HepG2 (cell line): ENCODE results near the gene UCHL3. TPM values are rescaled to one million over a fixed set of nuclear protein-coding genes. Genes with fewer than 3 reads are reported as not detected.
A peak's percentile ranks its signal among the peaks of the same experiment; 100 is the strongest.

ENCODE experiments used
- ATAC-seq: fragments of 200-7000 bp; cut with Tn5 transposase; 3 replicates; pipeline ENCODE4 v1.9.1; 2020; ENCODE audit warnings: mild to moderate bottlenecking, moderate library complexity
- BruUV-seq: library from RNA; stranded (reverse); fragments of 400-500 nt; replicated peaks from 2 replicates; lab custom pipeline; 2021; lab: Mats Ljungman, UMichigan
- CTCF ChIA-PET: fragments of 300-600 bp; formaldehyde crosslinking; extraction: SDS; loops from one replicate; lab custom pipeline; 2021; ENCODE audit warnings: low total read pairs, inconsistent platforms, low intra/inter-chr PET ratio; lab: Yijun Ruan, JAX
- POLR2A ChIA-PET: fragments of 350-600 bp; sonication (Branson Sonifier 250); formaldehyde crosslinking; loops from one replicate; lab custom pipeline; 2020; ENCODE audit warnings: antibody characterized with exemption, inconsistent platforms; lab: Yijun Ruan, JAX
- DNase-seq: peaks from one replicate; pipeline ENCODE4 v3.0.0-alpha.2; 2015; ENCODE audit warnings: low spot score
- FAIRE-seq: peaks from 3 replicates; lab custom pipeline; 2011; peaks lifted over from hg19 to GRCh38; lab: Jason Lieb, UNC
- H2AFZ ChIP-seq: one replicate; pipeline ENCODE4 v1.6.1; 2011; ENCODE audit warnings: low read length, inconsistent platforms
- H3K27ac ChIP-seq: fragments of 300-600 bp; 3 replicates; pipeline ENCODE4 v1.8.0; 2011; ENCODE audit warnings: mixed run types, mild to moderate bottlenecking, mixed read lengths, low read length, inconsistent platforms; ENCODE audit not compliant: insufficient read depth; ENCODE audit errors: extremely low read length
- H3K27me3 ChIP-seq, 2 experiments: fragments of 200-600 bp in 1 of 2; 2 replicates in 1 of 2; 3 replicates in 1 of 2; pipeline versions ENCODE4 v1.6.0 to v1.8.0; 2011; ENCODE audit warnings: low read length in 2 of 2, mild to moderate bottlenecking in 2 of 2, moderate library complexity in 2 of 2, inconsistent platforms in 1 of 2; ENCODE audit not compliant: insufficient read depth in 2 of 2, control insufficient read depth in 1 of 2
- H3K36me3 ChIP-seq, 2 experiments: fragments of 200-600 bp in 1 of 2; replicated peaks in 1 of 2; 2 replicates in 1 of 2; 3 replicates in 1 of 2; pipeline versions ENCODE4 v1.5.1 to v1.8.0; 2011; ENCODE audit warnings: low read length in 2 of 2, inconsistent platforms in 1 of 2; ENCODE audit not compliant: insufficient read depth in 2 of 2, control insufficient read depth in 1 of 2
- H3K4me1 ChIP-seq: 2 replicates; pipeline ENCODE4 v1.5.1; 2012; ENCODE audit warnings: low read length, inconsistent platforms; ENCODE audit not compliant: insufficient read depth
- H3K4me2 ChIP-seq: 2 replicates; pipeline ENCODE4 v1.6.0; 2011; ENCODE audit warnings: low read depth, low read length, inconsistent platforms
- H3K4me3 ChIP-seq, 3 experiments: fragments of 200-600 bp in 1 of 3; sonication (generic), shearing (Covaris generic) in 1 of 3; replicated peaks in 1 of 3; 2 replicates each; pipeline ENCODE4 v1.5.1; 2011 to 2016; ENCODE audit warnings: low read length in 3 of 3, inconsistent platforms in 2 of 3, low read depth in 2 of 3, mild to moderate bottlenecking in 2 of 3, control low read depth in 1 of 3, mixed read lengths in 1 of 3; ENCODE audit not compliant: insufficient read depth in 1 of 3
- H3K79me2 ChIP-seq: one replicate; pipeline ENCODE4 v1.6.1; 2011; ENCODE audit warnings: low read length, inconsistent platforms; ENCODE audit not compliant: insufficient read depth
- H3K9ac ChIP-seq: 2 replicates; pipeline ENCODE4 v1.6.0; 2011; ENCODE audit warnings: mild to moderate bottlenecking, low read depth, low read length, inconsistent platforms; ENCODE audit not compliant: insufficient read depth
- H3K9me3 ChIP-seq: 2 replicates; pipeline ENCODE4 v1.5.1; 2012; ENCODE audit warnings: mild to moderate bottlenecking, low read length
- H4K20me1 ChIP-seq: 2 replicates; pipeline ENCODE4 v1.6.0; 2011; ENCODE audit warnings: inconsistent platforms, mild to moderate bottlenecking, low read length, moderate library complexity; ENCODE audit not compliant: insufficient read depth
- CSRNP2 ChIP-seq: sonication (generic); formaldehyde crosslinking; conservative IDR thresholded peaks from 2 replicates; pipeline ENCODE4 v1.8.0; 2022; ENCODE audit warnings: low read depth, missing genetic modification reagents
- EED ChIP-seq: sonication (generic); formaldehyde crosslinking; IDR thresholded peaks from 2 replicates; pipeline ENCODE4 v1.5.0; 2020; ENCODE audit warnings: mild to moderate bottlenecking, missing genetic modification reagents
- FOXC1 ChIP-seq: sonication (generic); formaldehyde crosslinking; IDR thresholded peaks from 2 replicates; pipeline ENCODE4 v1.8.0; 2022; ENCODE audit warnings: mild to moderate bottlenecking, missing genetic modification reagents, borderline replicate concordance
- GMEB1 ChIP-seq: sonication (generic); formaldehyde crosslinking; IDR thresholded peaks from 2 replicates; pipeline ENCODE4 v1.5.1; 2020; ENCODE audit warnings: missing genetic modification reagents, mild to moderate bottlenecking, borderline replicate concordance
- HOMEZ ChIP-seq: IDR thresholded peaks from 2 replicates; pipeline ENCODE4 v1.6.1; 2016; ENCODE audit warnings: low read depth
- MIER3 ChIP-seq: IDR thresholded peaks from 2 replicates; pipeline ENCODE4 v1.6.1; 2016; ENCODE audit warnings: missing compliant biosample characterization, borderline replicate concordance
- SAP130 ChIP-seq: IDR thresholded peaks from 2 replicates; pipeline ENCODE4 v1.6.1; 2016; ENCODE audit warnings: low read depth
- U2AF1 ChIP-seq: fragments of 200-400 bp; formaldehyde crosslinking; optimal IDR thresholded peaks from 2 replicates; pipeline ENCODE3; 2017; ENCODE audit warnings: mild to moderate bottlenecking, low read depth, low read length
- ZBTB21 ChIP-seq: sonication (generic); formaldehyde crosslinking; IDR thresholded peaks from 2 replicates; pipeline ENCODE4 v1.4.0; 2020; ENCODE audit warnings: missing genetic modification reagents
- ZBTB34 ChIP-seq: sonication (generic); formaldehyde crosslinking; IDR thresholded peaks from 2 replicates; pipeline ENCODE4 v1.8.0; 2022; ENCODE audit warnings: mild to moderate bottlenecking, missing genetic modification reagents
- ZNF160 ChIP-seq: sonication (generic); formaldehyde crosslinking; IDR thresholded peaks from 2 replicates; pipeline ENCODE4 v1.8.0; 2022; ENCODE audit warnings: mild to moderate bottlenecking, inconsistent platforms, missing genetic modification reagents
- ZNF414 ChIP-seq: sonication (generic); formaldehyde crosslinking; IDR thresholded peaks from 2 replicates; pipeline ENCODE4 v1.5.0; 2020; ENCODE audit warnings: missing genetic modification reagents
- ZNF550 ChIP-seq: sonication (generic); formaldehyde crosslinking; IDR thresholded peaks from 2 replicates; pipeline ENCODE4 v1.4.0; 2020; ENCODE audit warnings: mild to moderate bottlenecking, missing genetic modification reagents, borderline replicate concordance
- ZNF563 ChIP-seq: sonication (generic); formaldehyde crosslinking; IDR thresholded peaks from 2 replicates; pipeline ENCODE4 v1.8.0; 2022; ENCODE audit warnings: mild to moderate bottlenecking, moderate library complexity, missing genetic modification reagents
- ZNF749 ChIP-seq: sonication (generic); formaldehyde crosslinking; IDR thresholded peaks from 2 replicates; pipeline ENCODE4 v1.8.0; 2022; ENCODE audit warnings: mild to moderate bottlenecking, missing genetic modification reagents, moderate library complexity, borderline replicate concordance
- WGBS: methylation state at CpG from one replicate; pipeline ENCODE4 v1.1.6; 2017; ENCODE audit warnings: low lambda C conversion rate; 5-methylcytosine and 5-hydroxymethylcytosine counted together
- in situ Hi-C: cut with HindIII; loops from 2 replicates; pipeline ENCODE4 v1.10.0; 2017; ENCODE audit warnings: low pct_unique_long_range_greater_than_20kb; ENCODE audit not compliant: extremely low pct_ligation_motif_present
- intact Hi-C: fragments of 100-400 bp; cut with micrococcal nuclease; formaldehyde crosslinking; loops from one replicate; pipeline ENCODE4 v1.10.0; 2022; ENCODE audit not compliant: unreplicated experiment
- polyA plus RNA-seq, 8 experiments: library from polyadenylated mRNA; depleted of rRNA in 3 of 8; stranded (reverse) in 7 of 8; unstranded in 1 of 8; fragments of >200 nt; fragmentation: Illumina TruSeq in 4 of 8; extraction: Trizol in 4 of 8; gene quantifications; 2 replicates each; pipeline versions ENCODE4 v1.2.1 to v1.2.3, GENCODE V29; 2011 to 2016; ENCODE audit warnings: low read depth in 4 of 8, missing spikeins in 1 of 8, mixed read lengths in 1 of 8; ENCODE audit not compliant: insufficient read depth in 1 of 8
- total RNA-seq, 5 experiments: library from RNA; depleted of rRNA; stranded (reverse); fragments of >200 nt; fragmentation: Illumina TruSeq; extraction: Trizol; gene quantifications; 2 replicates each; pipeline ENCODE4 v1.2.3, GENCODE V29; 2016; ENCODE audit warnings: low read depth in 1 of 5

UCHL3 gene
- total and polyA plus RNA-seq, 2 of the 13 experiments (the other 11 are each of a cell fraction or from before 2014, with no cell fraction given): 36.2 to 93.3 TPM

GRCh38 chr13:75636436-75637180 lies 87.0 kb downstream of the UCHL3 start (continued):
- no peak for TF ChIP-seq ZNF414 (CRISPR knock-in tag)
- peak; percentile 89; the same call in 1 of the 2 replicates for TF ChIP-seq EED
- TF ChIP-seq SAP130 (CRISPR knock-in tag): peak; percentile 55
- peak; percentile 93; the same call in 1 of the 2 replicates for TF ChIP-seq ZNF563 (CRISPR knock-in tag)
- TF ChIP-seq ZNF550 (CRISPR knock-in tag): no peak
- TF ChIP-seq ZBTB34 (CRISPR knock-in tag): no peak
- TF ChIP-seq ZNF160 (CRISPR knock-in tag): no peak
- TF ChIP-seq ZBTB21 (CRISPR knock-in tag): no peak

GRCh38 chr13:75637181-75637750 lies 87.7 kb downstream of the UCHL3 start:
- no peak for ATAC-seq
- TSS peak; percentile 71 for BruUV-seq
- CTCF ChIA-PET: no interaction called here
- TF ChIP-seq GMEB1: no peak
- TF ChIP-seq FOXC1 (CRISPR knock-in tag): no peak
- TF ChIP-seq CSRNP2 (CRISPR knock-in tag): no peak
- TF ChIP-seq HOMEZ: no peak
- TF ChIP-seq ZNF749 (CRISPR knock-in tag): no peak
- TF ChIP-seq MIER3: no peak
- no peak for TF ChIP-seq U2AF1

More at GRCh38 chr13:75637181-75637750, 87.7 kb downstream of the UCHL3 start:
- FAIRE-seq (peak; percentile 18), DNase-seq (no peak)
- POLR2A ChIA-PET: no interaction called here
- Histone ChIP-seq H3K9me3 (no peaks in the 10 kb centered on the region), H3K4me1 (peaks cover 36% of the 10 kb centered on the region), H3K9ac (no peak overlapping the region), H3K4me2 (peak overlapping the region; percentile 92), H4K20me1 (no peaks in the 10 kb centered on the region), H3K79me2 (no peaks in the 10 kb centered on the region), H3K4me3 (peak overlapping the region in 2 of 3 experiments; percentile 84 to 85; a peak in 5 of 6 replicates), H3K27ac (no peak overlapping the region), H3K27me3 (no peaks in the 10 kb centered on the region; a peak in 1 of 5 replicates), H2AFZ (no peak overlapping the region), H3K36me3 (no peaks in the 10 kb centered on the region)
- intact Hi-C loops (loop anchor here (5.0 kb wide), 2 partner anchors 35 to 70 kb away; no protein-coding TSS in a partner anchor), in situ Hi-C loops (no loop called here)
- WGBS: 77% methylated on average over 17 of the region's 17 CpGs
